Activated CD4-positive, alpha-beta T cell treated with anti-CD3 and anti-CD28 coated beads, Interleukin-2, amount 50 U/mL, for 4 hours (primary cell): ENCODE measurements around the gene PITPNB.

Source experiments
- DNase-seq, 2 experiments: peaks; one replicate each; pipeline ENCODE4 v3.0.0-alpha.2; 2020

PITPNB gene

GRCh38 chr22:27918341-27919221, 475 bp downstream of the PITPNB start:
- DNase-seq, result peak; percentile 51 to 66

DNA sequence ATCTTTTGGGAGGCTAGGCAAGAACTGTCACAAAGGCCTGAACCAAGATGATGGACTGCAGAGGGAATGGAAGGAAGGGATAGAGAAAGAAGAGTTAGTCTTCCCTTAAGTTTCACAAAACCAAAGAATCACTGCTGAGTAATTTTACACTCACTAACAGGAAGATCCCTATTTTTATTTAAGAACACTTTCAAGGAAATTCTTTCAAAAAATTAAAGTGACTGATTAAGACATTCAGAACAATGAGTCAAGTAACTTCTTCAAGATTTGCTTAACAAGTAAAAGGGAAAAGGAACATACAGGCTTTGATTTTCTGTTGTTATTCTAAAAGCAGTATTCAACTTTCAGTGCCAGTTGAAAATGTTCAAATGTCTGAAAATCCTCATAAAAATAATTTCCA, 3.1 kb downstream of the PITPNB start:
- DNase-seq, result no peak

DNA sequence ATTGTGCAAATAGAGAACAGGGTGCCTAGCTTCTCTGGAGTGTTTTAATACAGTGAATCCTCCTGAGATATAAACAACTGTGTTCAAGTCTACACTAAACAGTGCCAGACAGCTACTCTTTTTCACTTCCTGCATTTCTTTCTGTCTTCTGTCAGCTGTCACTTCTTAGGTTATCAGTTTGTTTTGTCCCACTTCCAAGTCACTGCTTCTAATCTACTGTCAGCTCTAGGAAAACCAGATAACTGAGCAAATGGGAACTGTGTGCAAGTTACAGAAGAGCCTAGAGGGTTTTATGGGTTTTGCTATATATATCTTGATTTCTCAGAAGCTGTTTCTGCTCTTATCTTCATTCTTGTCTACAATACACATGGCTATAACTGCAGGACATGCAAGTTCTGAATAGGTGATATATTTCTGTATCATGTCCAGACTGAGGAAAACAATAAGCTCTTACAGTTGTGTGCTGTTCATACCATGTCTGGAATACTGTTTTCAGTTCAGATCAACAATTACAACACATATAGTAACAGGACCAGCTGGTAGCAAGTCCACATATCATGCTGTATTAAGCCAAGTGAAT, 5.8 kb downstream of the PITPNB start:
- DNase-seq, result no peak

DNA sequence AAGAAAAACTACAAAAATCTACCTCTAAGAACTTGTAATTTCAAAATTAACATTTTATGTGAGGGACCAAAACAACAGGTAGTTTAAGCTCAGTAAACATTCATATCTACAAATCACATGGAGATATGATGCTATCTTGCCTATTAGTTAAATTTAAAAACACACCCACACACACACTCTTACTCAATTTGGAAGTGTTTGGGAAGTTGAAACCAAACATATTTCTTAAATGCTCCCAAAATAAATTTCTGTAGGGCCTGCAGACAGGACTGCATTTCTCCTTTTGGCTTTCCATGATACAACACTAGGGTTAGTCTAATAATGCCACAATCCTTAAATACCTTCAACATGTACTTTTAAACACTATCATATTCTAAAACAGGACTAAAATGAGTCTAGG, 7.0 kb downstream of the PITPNB start:
- DNase-seq, result no peak

DNA sequence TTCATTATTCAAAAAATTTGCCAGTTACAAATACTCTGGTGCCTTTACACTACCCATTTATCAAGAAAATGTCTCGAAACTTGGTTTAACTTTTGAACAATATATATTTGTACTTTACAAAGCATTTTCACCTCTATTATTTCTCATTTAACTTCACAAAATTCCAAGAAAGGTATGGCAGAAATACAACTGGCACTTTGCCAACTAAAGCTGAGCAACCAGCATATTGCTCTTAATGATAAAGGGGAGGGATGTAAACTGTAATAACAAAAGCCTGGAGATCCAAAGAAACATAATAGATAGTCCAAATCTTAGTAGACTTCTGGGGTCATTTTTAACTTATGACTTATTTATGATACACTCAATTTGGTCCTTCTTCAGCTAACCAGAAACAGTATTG, 7.7 kb downstream of the PITPNB start:
- DNase-seq, result no peak

DNA sequence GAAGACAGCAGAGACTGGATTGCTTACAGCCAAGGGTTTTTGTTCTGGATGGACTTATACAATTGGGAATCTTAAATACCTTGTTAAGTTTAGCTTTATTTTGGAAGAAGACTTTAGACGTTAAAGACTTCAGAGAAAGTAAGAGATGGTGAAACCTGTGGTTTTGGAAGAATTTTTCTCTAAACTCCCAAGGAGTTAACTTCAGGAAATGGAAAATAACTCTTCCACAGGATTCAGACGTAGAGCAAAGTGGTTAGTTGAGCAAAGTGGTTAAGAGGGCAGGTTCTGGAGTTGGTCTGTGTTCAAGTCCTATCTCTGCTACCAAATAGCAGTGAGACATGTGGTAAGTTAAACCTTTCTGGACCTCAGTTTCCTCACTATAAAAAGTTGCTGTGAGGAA, 12.8 kb downstream of the PITPNB start:
- no peak for DNase-seq

- DNase-seq, result no peak
Observed at GRCh38 chr22:27905653-27906052, 13.4 kb downstream of the PITPNB start.

GRCh38 chr22:27903805-27904473, 15.1 kb downstream of the PITPNB start:
- no peak for DNase-seq

GRCh38 chr22:27900153-27900552, 18.9 kb downstream of the PITPNB start:
- no peak for DNase-seq

DNA sequence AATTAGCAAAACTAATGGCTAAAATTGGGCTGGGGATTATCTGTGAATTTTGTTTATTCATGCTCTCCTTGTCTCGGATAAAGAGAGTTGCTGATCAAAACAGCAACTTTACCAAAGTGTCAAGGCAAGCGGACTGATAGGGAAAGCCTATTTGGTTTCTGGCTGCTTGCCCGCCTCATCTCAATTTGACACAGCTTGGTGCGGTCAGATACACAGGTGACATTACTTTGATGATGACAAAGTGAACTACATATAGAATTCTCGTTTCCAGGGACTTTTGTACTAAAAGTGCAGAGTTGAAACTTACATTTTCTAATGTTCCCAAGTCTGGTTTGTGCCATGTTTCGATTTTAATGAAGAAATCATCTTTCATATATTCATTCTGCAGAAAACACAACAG, 22.8 kb downstream of the PITPNB start:
- DNase-seq, result no peak

DNA sequence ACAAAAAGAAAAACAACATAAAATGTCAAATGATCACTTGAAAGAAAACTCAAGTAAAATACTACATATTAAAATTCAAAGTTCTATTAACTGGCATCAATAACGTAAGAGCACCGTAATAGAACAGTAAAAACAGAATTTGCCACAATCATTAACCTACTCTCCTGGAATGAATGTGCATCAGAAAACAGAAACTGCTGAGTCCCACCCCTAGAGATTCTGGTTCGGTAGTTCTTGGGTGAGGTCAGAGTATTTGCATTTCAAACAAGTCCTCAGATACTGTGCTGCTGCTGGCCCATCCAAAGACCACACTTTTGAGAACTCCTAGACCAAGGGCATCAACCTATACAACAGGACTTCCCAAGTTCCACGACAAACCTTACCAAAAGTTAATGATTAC, 23.5 kb downstream of the PITPNB start:
- DNase-seq, result no peak

DNA sequence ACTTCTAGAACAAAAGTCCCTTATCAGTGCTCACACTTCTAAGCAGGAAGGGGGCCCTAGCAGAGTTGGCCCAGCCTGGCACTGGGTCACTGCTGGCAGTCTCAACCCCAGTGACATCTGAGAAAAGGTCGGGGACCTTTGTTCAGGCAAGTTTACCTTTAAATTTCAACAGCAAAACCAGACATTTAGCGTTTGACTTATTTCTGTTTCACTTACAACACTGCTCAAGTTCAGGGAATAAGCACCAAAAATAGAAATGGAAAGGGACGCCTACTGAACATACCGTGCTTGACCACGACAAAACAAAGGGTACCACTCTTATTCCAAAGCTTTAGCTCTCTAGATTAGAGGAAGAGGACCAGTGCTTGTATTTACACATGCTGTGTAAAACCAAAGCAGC, 26.2 kb downstream of the PITPNB start:
- no peak for DNase-seq

DNA sequence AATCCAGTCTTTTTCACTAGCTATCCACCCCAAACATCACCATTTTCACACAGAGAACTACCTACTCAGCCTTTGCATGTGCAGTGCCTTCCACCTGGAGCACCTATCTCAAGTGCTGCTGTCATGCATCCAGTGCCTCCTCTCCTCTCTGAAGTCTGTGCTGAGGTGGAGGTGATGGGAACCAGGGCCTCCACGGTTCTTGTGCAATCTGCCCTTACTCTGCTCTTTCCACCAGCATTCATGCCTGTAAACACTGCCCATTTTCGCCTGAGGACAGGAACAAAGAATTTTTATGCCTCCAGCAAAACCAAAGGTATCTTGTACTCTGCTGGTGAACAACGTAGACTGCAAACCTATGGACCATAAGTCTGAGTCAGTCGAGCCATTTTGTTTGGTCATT, 27.0 kb downstream of the PITPNB start:
- DNase-seq, result no peak

DNA sequence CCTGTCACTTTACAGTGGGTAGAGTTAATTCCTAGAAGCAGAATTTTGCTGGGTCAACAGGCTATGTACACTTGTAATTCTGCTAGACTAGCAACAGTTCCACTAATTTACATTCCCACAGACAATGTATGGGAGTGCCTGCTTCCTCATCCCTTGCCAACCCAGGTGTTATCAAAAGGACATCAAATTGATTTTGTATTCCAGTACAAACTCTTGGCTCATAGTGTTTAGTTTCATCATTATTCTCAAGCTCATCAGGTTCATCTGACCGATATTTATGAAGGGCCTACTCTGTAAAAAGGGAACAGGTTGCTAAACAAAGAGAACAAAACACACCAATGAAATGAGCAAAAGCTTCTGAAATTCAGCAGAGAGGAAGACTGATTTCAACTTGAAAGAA, 30.7 kb downstream of the PITPNB start:
- DNase-seq, result no peak

DNA sequence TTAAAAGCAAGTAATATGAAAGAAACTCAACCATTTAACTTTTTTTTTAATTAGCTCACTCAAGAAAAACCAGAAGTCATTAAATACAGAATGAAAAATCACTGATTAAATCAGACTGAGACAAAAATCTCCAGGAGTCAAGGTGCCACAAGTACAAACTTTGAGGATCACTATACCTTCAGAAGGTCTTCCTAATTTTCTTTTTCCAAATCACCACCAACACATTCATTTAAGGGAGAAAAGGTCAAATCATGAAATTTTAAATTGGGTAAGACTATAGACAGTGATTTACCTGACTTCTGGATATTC, 32.3 kb downstream of the PITPNB start:
- DNase-seq, result no peak

DNA sequence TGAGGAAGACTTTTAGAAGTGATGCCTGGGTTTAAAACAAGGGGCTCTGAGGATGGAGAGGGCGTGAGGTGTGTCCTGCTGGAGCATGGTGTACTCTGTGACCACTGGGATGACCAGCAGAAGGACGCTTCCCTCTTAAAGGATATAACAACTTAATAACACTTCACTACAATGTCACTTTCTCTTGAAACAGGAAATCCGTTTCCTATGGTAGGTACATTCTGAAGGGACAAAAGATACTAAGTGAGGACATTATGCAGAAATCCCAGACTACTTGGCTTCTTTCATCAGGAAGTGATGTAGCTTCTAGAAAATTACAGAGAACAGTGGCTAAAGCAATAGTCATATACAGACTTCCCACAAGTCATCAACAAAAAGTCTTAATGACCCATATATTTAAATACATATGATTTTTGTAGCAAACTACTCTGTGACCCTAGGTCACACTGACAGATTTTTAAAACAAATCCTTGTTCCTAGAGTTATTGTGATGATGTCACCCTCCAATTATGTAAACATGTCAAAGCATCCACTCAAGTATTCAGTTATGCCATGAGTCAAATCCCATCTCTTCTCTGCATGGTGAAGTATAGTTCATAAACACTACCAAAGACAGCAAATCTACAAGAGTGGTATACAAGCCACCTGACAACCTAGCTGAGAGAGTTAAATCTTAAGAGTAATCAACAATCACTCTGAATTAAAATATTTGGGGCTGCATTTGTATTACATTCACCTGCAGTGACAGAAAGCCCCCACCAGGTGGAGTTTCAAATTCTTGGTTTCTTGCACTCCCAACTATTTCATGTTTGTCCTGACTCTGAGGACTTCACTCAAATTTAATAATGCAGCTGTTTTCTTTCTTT, 32.8 kb downstream of the PITPNB start:
- peak; percentile 24 to 37 for DNase-seq

GRCh38 chr22:27883656-27884350, 35.3 kb downstream of the PITPNB start:
- no peak for DNase-seq

GRCh38 chr22:27882507-27883290, 36.4 kb downstream of the PITPNB start:
- no peak for DNase-seq

GRCh38 chr22:27881421-27881820, 37.6 kb downstream of the PITPNB start:
- no peak for DNase-seq

GRCh38 chr22:27880778-27881394, 38.2 kb downstream of the PITPNB start:
- DNase-seq, result no peak

DNA sequence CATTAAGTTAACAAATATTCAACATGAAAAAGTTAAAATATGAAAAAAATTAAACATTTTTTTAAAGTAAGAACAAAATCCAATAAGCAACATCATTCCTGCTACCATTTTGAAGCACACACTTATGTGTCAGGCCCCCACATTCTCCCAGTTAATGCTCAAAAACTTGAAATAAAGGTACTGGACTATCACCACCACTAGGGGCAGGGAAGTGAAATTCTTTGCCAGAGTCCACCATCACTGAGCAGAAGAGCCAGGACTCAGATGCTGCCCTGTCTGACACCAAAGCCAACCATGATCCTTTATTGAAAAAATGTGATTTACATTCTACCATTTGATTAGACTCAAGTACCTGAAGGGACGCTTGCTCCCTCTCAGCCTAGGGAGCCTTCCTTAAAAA, 39.1 kb downstream of the PITPNB start:
- no peak for DNase-seq
